NK-92 treated with Interleukin-12 subunit alpha and Interleukin-12 subunit beta, amount 100 ng/mL, for 24 hours (cell line): ENCODE results near the gene TMEM187.

Source experiments
- DNase-seq: peaks from one replicate; lab custom pipeline; 2025; lab: John Stamatoyannopoulos, UW

The TMEM187 gene

DNA sequence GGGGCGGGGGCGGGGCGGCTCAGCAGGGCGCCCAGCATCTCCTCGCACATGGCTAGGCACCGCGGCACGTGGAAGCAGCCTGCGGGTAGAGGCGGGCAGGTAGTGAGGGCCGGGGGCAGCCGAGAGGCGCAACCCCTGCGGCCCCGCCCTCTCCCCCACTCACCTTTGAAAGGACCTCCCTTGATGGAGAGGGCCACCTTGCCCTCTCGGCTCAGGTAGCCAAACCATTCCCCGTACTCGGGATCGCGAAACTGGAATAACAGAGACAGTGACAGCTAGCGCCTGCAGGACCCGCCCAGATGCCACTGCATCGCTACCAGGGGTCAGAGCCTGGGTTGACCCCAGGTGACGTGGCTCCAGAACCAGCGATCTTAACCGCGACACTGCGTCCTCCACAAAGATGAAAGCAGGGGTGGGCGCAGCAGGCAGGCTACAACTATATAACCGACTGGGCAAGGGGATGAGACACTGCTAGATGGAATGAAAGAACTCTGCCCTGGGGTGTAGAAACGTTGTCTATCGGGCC lies 37.2 kb upstream of the TMEM187 start:
- no peak for DNase-seq

GRCh38 chrX:153937056-153937455 lies 35.5 kb upstream of the TMEM187 start:
- no peak for DNase-seq

- DNase-seq, result no peak
Measured at GRCh38 chrX:153938226-153938786, 34.2 kb upstream of the TMEM187 start.

- no peak for DNase-seq
Measured at GRCh38 chrX:153939573-153939972, 33.0 kb upstream of the TMEM187 start.

- no peak for DNase-seq
Measured at GRCh38 chrX:153941336-153942252, 31.0 kb upstream of the TMEM187 start.

DNA sequence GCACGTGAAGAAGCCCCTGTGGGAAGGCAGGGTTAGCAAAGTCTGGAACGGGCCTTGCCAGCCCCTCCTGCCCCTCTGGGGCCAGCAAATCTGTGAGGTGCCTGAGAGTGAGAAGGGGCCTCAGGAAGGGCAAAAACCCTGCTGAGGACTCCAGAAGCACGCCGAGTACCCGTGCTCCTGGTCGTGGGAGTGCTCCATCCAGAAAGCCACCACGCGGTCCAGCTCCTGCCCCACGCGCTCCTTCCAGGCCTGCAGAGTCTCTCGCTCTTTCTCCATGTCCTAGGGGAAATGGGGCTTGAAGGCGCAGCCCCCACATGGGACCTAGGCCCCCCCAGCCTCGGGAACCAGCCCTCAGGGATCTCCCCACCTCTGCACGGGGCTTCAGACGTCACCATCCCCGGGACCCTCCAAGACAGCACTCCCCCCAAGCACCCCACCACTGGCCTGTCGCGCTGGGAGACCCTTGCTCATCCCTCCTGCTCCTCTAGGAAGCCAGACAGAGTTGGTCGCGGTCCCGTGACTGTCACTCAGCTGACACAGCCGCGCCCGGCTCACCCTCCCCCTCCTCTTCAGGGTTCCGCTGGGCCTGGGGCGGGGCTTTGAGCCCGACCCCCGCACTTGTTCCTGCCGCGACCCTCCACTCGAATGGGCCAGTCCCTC lies 28.3 kb upstream of the TMEM187 start, which contains the start of gene RENBP:
Gene RENBP (minus strand): TSS at position 504 of the 660 bp plus-strand sequence. CDS start 33 bp downstream, at position 471.
- no peak for DNase-seq

DNA sequence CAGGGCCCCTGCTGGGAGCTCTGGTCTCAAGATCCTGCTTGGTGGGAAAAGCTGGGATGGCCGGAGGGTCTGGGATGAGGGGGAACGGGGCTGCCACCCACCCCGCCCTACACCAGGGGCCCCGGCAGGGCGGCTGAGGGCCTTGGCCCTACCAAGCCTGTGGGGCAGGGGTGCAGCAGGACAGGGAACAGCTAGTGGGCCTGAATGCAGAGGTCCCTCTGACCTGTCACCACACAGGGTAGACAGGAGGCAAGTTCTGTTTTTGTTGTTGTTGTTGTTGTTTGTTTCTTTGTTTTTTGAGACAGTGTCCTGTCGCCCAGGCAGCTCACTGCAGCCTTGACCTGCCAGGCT lies 27.8 kb upstream of the TMEM187 start:
- DNase-seq, result no peak

DNA sequence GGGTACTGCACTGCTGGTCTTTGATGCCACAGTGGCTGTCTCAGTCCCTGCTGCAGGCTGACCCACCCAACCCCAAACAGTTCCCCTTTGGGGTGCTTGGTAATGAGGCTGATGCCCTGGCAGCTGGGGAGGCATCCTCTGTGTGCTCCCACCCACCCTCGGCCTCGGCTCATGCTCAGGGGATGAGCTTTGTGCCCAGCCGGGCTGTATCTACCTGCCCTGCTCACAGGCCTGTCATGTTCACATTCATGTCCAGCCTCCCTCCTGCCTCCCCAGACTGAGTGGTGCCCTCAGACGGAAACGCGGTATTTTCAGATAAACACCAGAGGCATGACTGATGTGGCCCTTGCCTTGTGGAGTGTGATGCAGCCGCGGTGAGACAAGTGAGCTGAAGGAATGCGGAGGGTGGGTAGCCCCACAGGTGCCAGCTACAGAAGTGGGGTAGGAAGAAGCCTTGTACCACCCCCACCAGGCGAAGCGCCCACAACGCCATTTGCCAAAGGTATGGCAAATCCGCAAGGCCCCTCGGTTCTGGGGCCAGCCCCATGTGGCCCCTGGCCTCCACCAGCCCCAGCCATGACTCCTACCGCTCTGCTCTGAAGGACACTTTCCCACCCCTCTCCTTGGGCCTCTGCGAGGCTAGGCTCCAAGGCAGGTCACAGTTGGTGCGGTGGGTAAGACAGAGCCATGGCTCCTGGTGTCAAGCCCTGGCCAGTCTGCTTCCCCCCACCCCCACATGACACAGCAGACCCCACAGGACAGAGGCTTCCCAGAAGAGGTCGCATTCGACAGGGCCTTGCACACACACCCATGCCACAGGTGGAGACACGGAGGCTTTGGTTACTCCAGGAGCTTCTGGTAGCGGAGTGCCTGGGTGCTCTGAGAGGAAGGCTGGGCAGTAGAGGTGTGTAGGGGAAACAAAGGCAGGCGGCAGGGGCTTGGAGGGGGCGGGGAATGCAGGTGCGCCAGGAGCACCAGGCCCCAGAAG lies 26.3 kb upstream of the TMEM187 start:
- no peak for DNase-seq

DNA sequence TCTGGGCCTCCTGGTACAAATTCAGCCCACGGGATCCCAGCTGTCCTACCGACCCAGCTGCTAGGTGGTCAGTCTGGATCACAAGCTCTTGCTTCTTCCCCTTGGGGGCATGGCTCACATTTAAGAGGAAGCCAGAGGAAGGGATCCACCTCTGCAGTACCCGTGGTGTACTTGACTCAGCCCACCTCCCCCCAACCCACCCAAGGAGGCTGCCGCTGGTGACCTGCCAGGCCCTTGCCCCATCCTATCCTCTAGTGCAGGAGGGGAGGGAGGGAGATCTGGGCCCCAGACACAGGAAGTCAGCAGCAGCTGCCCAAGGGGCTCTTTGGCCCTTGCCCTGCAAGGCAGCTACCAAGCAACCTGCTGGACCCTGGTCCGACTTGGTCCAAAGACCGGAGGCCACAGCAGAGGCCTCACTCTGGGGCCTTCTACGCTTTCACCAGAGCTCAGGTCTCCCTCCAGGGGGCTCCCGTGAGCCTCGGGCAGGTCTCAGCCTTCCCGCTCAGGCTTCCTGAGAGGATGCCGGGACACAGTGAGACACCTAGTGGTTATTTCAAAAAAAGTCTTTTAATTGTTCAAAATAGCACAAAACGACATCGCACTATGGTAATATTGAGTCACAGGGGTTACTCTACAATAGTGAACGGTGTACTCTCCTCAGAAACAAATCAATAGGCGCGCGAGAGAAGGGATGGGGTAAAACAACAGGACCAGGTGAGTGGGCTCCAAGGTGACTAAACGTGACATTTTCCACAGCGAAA lies 25.4 kb upstream of the TMEM187 start:
- peak; percentile 21 for DNase-seq

GRCh38 chrX:153948002-153948466 lies 24.5 kb upstream of the TMEM187 start:
- no peak for DNase-seq

GRCh38 chrX:153948847-153949805 lies 23.4 kb upstream of the TMEM187 start:
- no peak for DNase-seq

- no peak for DNase-seq
Measured at GRCh38 chrX:153950127-153950526, 22.4 kb upstream of the TMEM187 start.

DNA sequence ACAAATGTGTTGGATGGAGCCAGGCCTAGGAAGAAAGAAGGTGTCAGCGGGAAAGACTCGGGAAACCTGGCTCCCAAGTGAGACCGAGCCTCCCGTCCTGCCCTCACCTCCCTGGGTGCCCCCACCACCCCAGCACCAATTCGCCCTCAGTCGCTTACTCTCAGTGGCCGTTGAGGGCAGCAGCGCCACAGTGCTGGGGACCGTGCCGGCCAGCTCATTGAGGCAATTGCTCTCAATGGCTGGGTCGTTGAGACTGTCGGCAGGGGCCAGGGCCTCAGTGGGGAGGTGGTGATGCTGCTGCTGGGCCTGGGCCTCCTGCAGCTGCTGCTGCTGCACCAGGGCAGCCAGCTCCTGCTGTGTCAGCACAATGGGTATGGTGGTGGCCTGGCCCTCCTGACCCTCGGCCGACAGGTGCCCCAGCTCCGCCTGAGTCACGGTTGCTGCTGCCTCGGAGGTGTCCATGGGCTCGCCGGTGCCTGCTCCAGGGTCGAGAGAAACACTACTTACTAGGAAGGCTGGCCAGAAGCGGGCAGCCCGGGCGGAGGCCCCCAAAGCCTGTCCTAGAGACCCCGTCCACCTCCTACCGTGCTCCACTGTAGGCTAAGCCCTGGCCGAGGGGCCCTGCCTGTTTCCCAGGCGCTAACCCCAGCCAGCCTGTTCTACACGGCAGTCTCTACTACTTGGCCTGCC lies 20.7 kb upstream of the TMEM187 start:
- no peak for DNase-seq

DNA sequence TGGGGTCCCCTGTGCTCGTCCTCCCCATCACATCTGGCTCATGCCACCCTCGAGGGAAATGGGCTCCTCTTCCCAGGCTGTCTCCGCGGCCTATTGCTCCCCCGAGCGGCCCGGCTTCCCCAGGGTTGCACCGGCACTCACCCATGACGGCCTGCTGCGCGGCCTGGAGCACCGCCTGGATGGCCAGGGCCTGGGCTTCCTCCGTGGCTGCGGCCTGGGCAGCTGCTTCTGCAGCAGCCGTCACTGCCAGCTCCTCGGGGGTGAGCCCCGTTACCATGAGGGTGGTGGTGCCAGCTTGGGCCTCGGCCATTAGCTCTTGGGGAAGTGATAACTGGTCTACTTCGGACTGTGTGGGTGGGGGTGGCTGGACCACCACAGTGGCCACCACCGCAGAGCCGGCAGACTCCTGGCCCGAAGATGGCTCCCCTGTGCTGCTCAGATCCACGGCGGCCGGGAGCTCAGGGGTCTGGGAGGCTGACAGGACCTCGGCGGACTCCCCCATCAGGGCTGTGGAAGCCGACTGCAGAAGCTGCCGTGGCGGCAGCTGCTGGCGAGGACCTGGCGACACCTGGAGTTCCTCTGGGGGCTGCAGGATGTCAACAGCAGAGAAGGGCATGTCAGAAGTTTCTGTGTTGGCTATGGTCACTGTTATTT lies 20.1 kb upstream of the TMEM187 start:
- no peak for DNase-seq

DNA sequence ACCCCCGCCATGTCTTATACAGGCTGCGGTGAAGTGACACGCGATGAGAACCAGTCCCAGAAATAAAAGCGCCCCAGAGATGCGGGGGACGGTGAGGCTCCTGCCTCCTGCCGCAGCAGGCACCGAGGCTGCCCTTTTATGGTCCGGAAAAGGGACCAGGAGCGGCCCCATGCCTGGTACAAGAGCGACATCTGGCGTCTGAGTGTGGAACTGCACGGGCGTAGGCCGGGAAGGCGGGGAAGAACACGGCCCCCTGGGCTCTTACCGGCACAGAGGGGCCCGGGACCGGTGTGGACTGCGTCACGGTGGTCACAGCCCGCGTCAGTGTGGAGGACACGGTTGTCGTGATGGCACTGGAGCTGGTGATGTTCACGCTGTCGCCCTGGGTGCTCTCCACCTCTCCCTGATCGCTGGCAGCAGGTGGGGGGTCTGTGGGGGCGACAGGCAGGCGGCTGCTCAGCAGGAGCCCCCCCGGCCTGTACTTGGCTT lies 19.2 kb upstream of the TMEM187 start:
- no peak for DNase-seq

GRCh38 chrX:153953892-153954557 lies 18.5 kb upstream of the TMEM187 start:
- DNase-seq, result no peak

GRCh38 chrX:153954558-153955227 lies 17.9 kb upstream of the TMEM187 start:
- no peak for DNase-seq
